Panc1 (cell line): ENCODE data around the gene HBP1.

Experiments used
- CTCF ChIP-seq: fragments of 450-650 bp; IDR thresholded peaks from 2 replicates; pipeline ENCODE4 v1.5.1; 2017; ENCODE audit warnings: mild to moderate bottlenecking
- POLR2AphosphoS5 ChIP-seq: IDR thresholded peaks from 2 replicates; pipeline ENCODE4 v1.6.1; 2012; ENCODE audit warnings: mild to moderate bottlenecking, low read depth, low read length, moderate library complexity
- REST ChIP-seq, 2 experiments: IDR thresholded peaks; 2 replicates each; pipeline ENCODE4 v1.6.1; 2011 to 2012; ENCODE audit warnings: low read depth in 2 of 2, control low read depth in 1 of 2, low read length in 1 of 2, mild to moderate bottlenecking in 1 of 2, moderate library complexity in 1 of 2; ENCODE audit not compliant: insufficient read depth in 1 of 2

- TF ChIP-seq CTCF (peak; percentile 6; the same call in 1 of the 2 replicates), REST (IDR thresholded peaks at IDR 0.05; ENCODE audit: insufficient read depth in 1 of 2, low read depth in 2 of 2, low read length in 1 of 2) (no peak), POLR2AphosphoS5 (no peak)
Observed at GRCh38 chr7:107194052-107194451, 25.2 kb downstream of the HBP1 start.
